Measurements from ENCODE around the gene HNF1A. TPM values are rescaled to one million over a fixed set of nuclear protein-coding genes. Genes with fewer than 3 reads are reported as not detected.

HNF1A gene
- total and polyA plus RNA-seq, 10 of the 15 experiments (the other 5 are each of a cell fraction or from before 2014, with no cell fraction given), result 0.10 TPM; not detected in 9

- no peak overlapping the region for H3K4me3 ChIP-seq
- H3K36me3 ChIP-seq (ENCODE audit: control insufficient read depth in 2 of 2, insufficient read depth in 2 of 2, low read length in 1 of 2), result no peaks in the 10 kb centered on the region
- BruUV-seq (replicated peaks), result no TSS peak
- TF ChIP-seq ZNF687 (IDR thresholded peaks at IDR 0.05), result no peak
- ChIA-PET SMC1A (ENCODE audit: uncharacterized antibody, unreplicated experiment) (no interaction called here), RAD21 (ENCODE audit: unreplicated experiment) (no interaction called here), POLR2A (no interaction called here), CTCF (no interaction called here)
- intact Hi-C loops (cut with micrococcal nuclease; ENCODE audit: unreplicated experiment) (no loop called here), in situ Hi-C loops (cut with MboI) (no loop called here)
- no peaks in the 10 kb centered on the region for H3K4me1 ChIP-seq (ENCODE audit: control insufficient read depth, insufficient read depth, low read length)
- FAIRE-seq, result no peak
- ATAC-seq, result no peak
- no peaks in the 10 kb centered on the region for H3K27me3 ChIP-seq (replicated peaks in 1 of 2; ENCODE audit: control insufficient read depth in 2 of 2, insufficient read depth in 2 of 2, low read length in 1 of 2)
- H3K27ac ChIP-seq (ENCODE audit: control insufficient read depth, insufficient read depth), result no peak overlapping the region
- DNase-seq (ENCODE audit: low read depth, low spot score), result no peak
- no peak overlapping the region for H3K9ac ChIP-seq (ENCODE audit: control insufficient read depth, insufficient read depth, low read length)
- H3K79me2 ChIP-seq (ENCODE audit: control insufficient read depth, insufficient read depth, low read length), result no peaks in the 10 kb centered on the region
- H2AFZ ChIP-seq (ENCODE audit: control insufficient read depth, low read depth, low read length), result no peak overlapping the region
- 58% methylated on average over 17 of the region's 17 CpGs for WGBS (ENCODE audit: insufficient coverage, insufficient replicate concordance, low lambda C conversion rate, missing lambda C conversion rate)
- no peak overlapping the region for H3K4me2 ChIP-seq (ENCODE audit: control insufficient read depth, insufficient read depth)
- no peaks in the 10 kb centered on the region for H3K9me3 ChIP-seq (replicated peaks; ENCODE audit: control insufficient read depth, insufficient read depth, low read length)
- no peaks in the 10 kb centered on the region for H4K20me1 ChIP-seq (ENCODE audit: control insufficient read depth, insufficient read depth)
Measured at GRCh38 chr12:120988658-120989057, 10.3 kb downstream of the HNF1A start.

- no peak for DNase-seq (ENCODE audit: low read depth, low spot score)
- Histone ChIP-seq H3K9ac (ENCODE audit: control insufficient read depth, insufficient read depth, low read length) (no peak overlapping the region), H3K4me3 (no peak overlapping the region), H2AFZ (ENCODE audit: control insufficient read depth, low read depth, low read length) (no peak overlapping the region), H3K27ac (ENCODE audit: control insufficient read depth, insufficient read depth) (no peak overlapping the region), H4K20me1 (ENCODE audit: control insufficient read depth, insufficient read depth) (no peaks in the 10 kb centered on the region), H3K27me3 (replicated peaks in 1 of 2; ENCODE audit: control insufficient read depth in 2 of 2, insufficient read depth in 2 of 2, low read length in 1 of 2) (no peaks in the 10 kb centered on the region), H3K9me3 (replicated peaks; ENCODE audit: control insufficient read depth, insufficient read depth, low read length) (no peaks in the 10 kb centered on the region), H3K79me2 (ENCODE audit: control insufficient read depth, insufficient read depth, low read length) (no peaks in the 10 kb centered on the region), H3K36me3 (ENCODE audit: control insufficient read depth in 2 of 2, insufficient read depth in 2 of 2, low read length in 1 of 2) (no peaks in the 10 kb centered on the region), H3K4me1 (ENCODE audit: control insufficient read depth, insufficient read depth, low read length) (no peaks in the 10 kb centered on the region), H3K4me2 (ENCODE audit: control insufficient read depth, insufficient read depth) (no peak overlapping the region)
- BruUV-seq (replicated peaks), result no TSS peak
- RAD21 ChIA-PET (ENCODE audit: unreplicated experiment), result no interaction called here
- intact Hi-C loops (cut with micrococcal nuclease; ENCODE audit: unreplicated experiment), result no loop called here
- no peak for FAIRE-seq
- TF ChIP-seq MEF2B (IDR thresholded peaks at IDR 0.05; ENCODE audit: partially characterized antibody, poor library complexity, severe bottlenecking) (no peak), IRF4 (IDR thresholded peaks at IDR 0.05; ENCODE audit: low read depth, low read length) (no peak), CBX5 (IDR thresholded peaks at IDR 0.05; ENCODE audit: low read depth) (no peak), BHLHE40 (IDR thresholded peaks at IDR 0.05; ENCODE audit: borderline replicate concordance in 1 of 2, low read depth in 2 of 2, low read length in 1 of 2) (no peak)
- CTCF ChIA-PET, result interaction anchor here (1.4 kb wide), 1 partner anchor 70 kb away, joined by 3 read pairs; no protein-coding TSS in a partner anchor
- WGBS (ENCODE audit: insufficient coverage, insufficient replicate concordance, low lambda C conversion rate, missing lambda C conversion rate), result 55% methylated on average over 3 of the region's 3 CpGs
- POLR2A ChIA-PET, result interaction anchor here (0.6 kb wide), 1 partner anchor 35 kb away, joined by 5 read pairs; no protein-coding TSS in a partner anchor
- SMC1A ChIA-PET (ENCODE audit: uncharacterized antibody, unreplicated experiment), result interaction anchor here (0.7 kb wide), 1 partner anchor 88 kb away, joined by 3 read pairs; no protein-coding TSS in a partner anchor
- in situ Hi-C loops (cut with MboI), result no loop called here
- no peak for ATAC-seq
Measured at GRCh38 chr12:120989687-120990086, 11.3 kb downstream of the HNF1A start.

Measured in GM12878 (cell line).